GM19023 (cell line): ENCODE data around the gene EPHA10.
"Not testable (repeated sequence)": the region's sequence is repeated elsewhere in the genome, so short reads cannot be mapped to it uniquely, and the experiment has no call there.

ENCODE experiments used
- ATAC-seq: cut with Tn5 transposase; IDR thresholded peaks from one replicate; pipeline ENCODE4 v1.9.1; 2021; ENCODE audit warnings: mild to moderate bottlenecking, moderate library complexity; ENCODE audit not compliant: unreplicated experiment

The EPHA10 gene

GRCh38 chr1:37776946-37777516 is 12.1 kb upstream of the EPHA10 start:
- no peak for ATAC-seq

GRCh38 chr1:37771440-37771839 is 6.5 kb upstream of the EPHA10 start:
- ATAC-seq, result not testable (repeated sequence)

- no peak for ATAC-seq
Observed at GRCh38 chr1:37767488-37767887, 2.6 kb upstream of the EPHA10 start.

GRCh38 chr1:37765916-37766664 is 1.2 kb upstream of the EPHA10 start:
- no peak for ATAC-seq

GRCh38 chr1:37764414-37764825 is 500 bp downstream of the EPHA10 start:
- no peak for ATAC-seq

GRCh38 chr1:37763791-37764413 is 1.0 kb downstream of the EPHA10 start:
- no peak for ATAC-seq

- ATAC-seq, result no peak
Observed at GRCh38 chr1:37762516-37762915, 2.4 kb downstream of the EPHA10 start.

- no peak for ATAC-seq
Observed at GRCh38 chr1:37761416-37762095, 3.4 kb downstream of the EPHA10 start.

GRCh38 chr1:37759451-37759850 is 5.5 kb downstream of the EPHA10 start:
- no peak for ATAC-seq

- ATAC-seq, result no peak
Observed at GRCh38 chr1:37755951-37756560, 8.9 kb downstream of the EPHA10 start.

GRCh38 chr1:37755290-37755689 is 9.6 kb downstream of the EPHA10 start:
- no peak for ATAC-seq

- ATAC-seq, result no peak
Observed at GRCh38 chr1:37753473-37754321, 11.2 kb downstream of the EPHA10 start.

- ATAC-seq, result no peak
Observed at GRCh38 chr1:37752583-37753471, 12.1 kb downstream of the EPHA10 start.

- ATAC-seq, result no peak
Observed at GRCh38 chr1:37752213-37752582, 12.7 kb downstream of the EPHA10 start.

- ATAC-seq, result no peak
Observed at GRCh38 chr1:37748565-37748964, 16.4 kb downstream of the EPHA10 start.

GRCh38 chr1:37746806-37747205 is 18.1 kb downstream of the EPHA10 start:
- ATAC-seq, result no peak

GRCh38 chr1:37741662-37742061 is 23.3 kb downstream of the EPHA10 start:
- no peak for ATAC-seq

GRCh38 chr1:37741130-37741529 is 23.8 kb downstream of the EPHA10 start:
- ATAC-seq, result no peak

- no peak for ATAC-seq
Observed at GRCh38 chr1:37739222-37739621, 25.7 kb downstream of the EPHA10 start.
